ENCODE data around the gene ARHGAP1. TPM values are rescaled to one million over a fixed set of nuclear protein-coding genes. Genes with fewer than 3 reads are reported as not detected.

ARHGAP1 gene
- total RNA-seq, 1 donor from 2014 or later = 31.9 TPM

DNA sequence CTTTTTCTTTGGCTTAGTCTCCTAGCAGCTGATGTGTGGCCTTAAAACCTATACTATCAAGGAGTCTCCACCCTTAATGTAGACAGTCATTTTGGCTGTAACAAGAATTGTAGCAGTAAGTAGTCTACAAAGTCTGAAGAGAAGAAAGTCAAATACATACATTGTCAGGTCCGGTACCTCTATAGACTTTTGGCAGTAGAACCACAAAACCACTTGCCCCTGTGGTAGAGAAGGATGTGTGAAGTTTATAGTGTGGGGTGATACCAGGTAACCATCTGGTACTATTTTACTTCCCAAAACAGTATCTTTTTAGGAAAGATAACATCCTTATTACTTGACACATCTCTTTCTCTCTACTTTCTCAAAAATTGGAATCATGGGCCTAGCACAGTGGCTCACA, 67.9 kb downstream of the ARHGAP1 start:
- H3K4me1 Mint-ChIP-seq = no peaks in the 10 kb centered on the region
- no peaks in the 10 kb centered on the region for H3K36me3 Mint-ChIP-seq (ENCODE audit: low read depth)
- H3K4me3 Mint-ChIP-seq = no peak overlapping the region
- no peak overlapping the region for H3K27ac Mint-ChIP-seq (ENCODE audit: unreplicated experiment)
- DNase-seq (ENCODE audit: low read depth, low spot score) = no peak
- TF ChIP-seq, protein P1, sequence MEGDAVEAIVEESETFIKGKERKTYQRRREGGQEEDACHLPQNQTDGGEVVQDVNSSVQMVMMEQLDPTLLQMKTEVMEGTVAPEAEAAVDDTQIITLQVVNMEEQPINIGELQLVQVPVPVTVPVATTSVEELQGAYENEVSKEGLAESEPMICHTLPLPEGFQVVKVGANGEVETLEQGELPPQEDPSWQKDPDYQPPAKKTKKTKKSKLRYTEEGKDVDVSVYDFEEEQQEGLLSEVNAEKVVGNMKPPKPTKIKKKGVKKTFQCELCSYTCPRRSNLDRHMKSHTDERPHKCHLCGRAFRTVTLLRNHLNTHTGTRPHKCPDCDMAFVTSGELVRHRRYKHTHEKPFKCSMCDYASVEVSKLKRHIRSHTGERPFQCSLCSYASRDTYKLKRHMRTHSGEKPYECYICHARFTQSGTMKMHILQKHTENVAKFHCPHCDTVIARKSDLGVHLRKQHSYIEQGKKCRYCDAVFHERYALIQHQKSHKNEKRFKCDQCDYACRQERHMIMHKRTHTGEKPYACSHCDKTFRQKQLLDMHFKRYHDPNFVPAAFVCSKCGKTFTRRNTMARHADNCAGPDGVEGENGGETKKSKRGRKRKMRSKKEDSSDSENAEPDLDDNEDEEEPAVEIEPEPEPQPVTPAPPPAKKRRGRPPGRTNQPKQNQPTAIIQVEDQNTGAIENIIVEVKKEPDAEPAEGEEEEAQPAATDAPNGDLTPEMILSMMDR (conservative IDR thresholded peaks at IDR 0.05) = no peak
- H3K9me3 Mint-ChIP-seq = no peaks in the 10 kb centered on the region
- no peaks in the 10 kb centered on the region for H3K27me3 Mint-ChIP-seq (ENCODE audit: low read depth)

DNA sequence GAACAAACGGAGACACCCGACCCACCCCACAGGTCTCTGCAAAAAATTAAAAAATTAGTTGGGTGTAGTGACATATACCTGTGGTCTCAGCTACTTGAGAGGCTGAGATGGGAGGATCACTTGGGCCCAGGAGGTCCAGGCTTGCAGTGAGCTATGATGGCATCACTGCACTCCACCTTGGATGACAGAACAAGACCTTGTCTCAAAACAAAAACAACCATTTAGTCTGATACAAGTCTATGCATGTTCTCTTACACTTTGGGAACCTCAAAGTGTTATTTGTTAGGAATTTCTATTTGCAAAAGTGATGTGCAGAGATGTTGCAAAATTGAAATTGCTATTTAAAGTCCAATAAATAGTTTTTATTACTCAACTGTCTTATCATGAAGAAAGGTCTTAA, 68.7 kb downstream of the ARHGAP1 start:
- no peak overlapping the region for H3K4me3 Mint-ChIP-seq
- no peaks in the 10 kb centered on the region for H3K9me3 Mint-ChIP-seq
- H3K27me3 Mint-ChIP-seq (ENCODE audit: low read depth) = no peaks in the 10 kb centered on the region
- no peak for DNase-seq (ENCODE audit: low read depth, low spot score)
- TF ChIP-seq, protein P1 (conservative IDR thresholded peaks at IDR 0.05) = no peak
- H3K36me3 Mint-ChIP-seq (ENCODE audit: low read depth) = no peaks in the 10 kb centered on the region
- no peak overlapping the region for H3K27ac Mint-ChIP-seq (ENCODE audit: unreplicated experiment)
- no peaks in the 10 kb centered on the region for H3K4me1 Mint-ChIP-seq

DNA sequence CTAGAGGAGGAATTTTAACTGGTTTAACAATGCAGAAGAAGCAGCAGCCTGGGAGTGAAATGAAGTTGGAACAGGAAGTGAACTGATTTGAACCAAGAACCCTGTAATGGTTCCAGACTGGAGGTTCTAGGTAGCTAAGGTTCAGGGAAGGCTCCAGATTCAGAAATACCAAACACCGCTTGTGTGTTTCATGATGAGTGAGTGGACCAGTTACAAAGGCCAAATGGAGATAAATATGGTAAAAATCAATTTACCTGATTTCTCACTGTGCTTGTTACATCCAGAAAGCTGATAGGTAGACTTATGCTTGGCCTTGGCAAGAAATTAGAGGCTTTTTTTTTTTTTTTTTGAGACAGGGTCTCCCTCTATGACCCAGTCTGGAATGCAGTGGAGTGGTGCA, 70.2 kb downstream of the ARHGAP1 start:
- no peaks in the 10 kb centered on the region for H3K27me3 Mint-ChIP-seq (ENCODE audit: low read depth)
- H3K27ac Mint-ChIP-seq (ENCODE audit: unreplicated experiment) = no peak overlapping the region
- H3K4me3 Mint-ChIP-seq = no peak overlapping the region
- no peaks in the 10 kb centered on the region for H3K36me3 Mint-ChIP-seq (ENCODE audit: low read depth)
- no peaks in the 10 kb centered on the region for H3K4me1 Mint-ChIP-seq
- no peak for DNase-seq (ENCODE audit: low read depth, low spot score)
- TF ChIP-seq, protein P1 (conservative IDR thresholded peaks at IDR 0.05) = no peak
- no peaks in the 10 kb centered on the region for H3K9me3 Mint-ChIP-seq

DNA sequence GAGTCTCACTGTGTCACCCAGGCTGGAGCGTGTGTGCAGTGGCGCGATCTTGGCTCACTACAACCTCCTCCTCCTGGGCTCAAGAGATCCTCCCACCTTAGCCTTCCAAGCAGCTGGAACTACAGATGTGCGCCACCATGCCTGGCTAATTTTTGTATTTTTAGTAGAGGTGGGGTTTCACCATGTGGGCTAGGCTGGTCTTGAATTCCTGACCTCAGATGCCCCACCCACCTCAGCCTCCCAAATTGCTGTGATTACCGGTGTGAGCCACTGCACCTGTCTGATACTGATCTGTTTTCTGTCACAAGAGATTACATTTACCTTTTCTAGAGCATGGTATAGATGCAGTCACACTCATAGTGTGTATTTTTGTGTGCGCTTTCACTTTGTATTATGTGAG, 71.5 kb downstream of the ARHGAP1 start:
- Mint-ChIP-seq H3K9me3 (no peaks in the 10 kb centered on the region), H3K4me3 (no peak overlapping the region), H3K27ac (ENCODE audit: unreplicated experiment) (no peak overlapping the region), H3K4me1 (no peaks in the 10 kb centered on the region), H3K36me3 (ENCODE audit: low read depth) (no peaks in the 10 kb centered on the region), H3K27me3 (ENCODE audit: low read depth) (no peaks in the 10 kb centered on the region)
- TF ChIP-seq, protein P1 (conservative IDR thresholded peaks at IDR 0.05) = no peak
- no peak for DNase-seq (ENCODE audit: low read depth, low spot score)

Other genes with a start within 250 kb of the ARHGAP1 start
- 42.6 and 45.8 TPM in 2 replicates for gene AMBRA1, start 106.6 kb downstream of the ARHGAP1 start, total RNA-seq
- gene HARBI1, start 83.4 kb downstream of the ARHGAP1 start, total RNA-seq = 7.6 and 8.0 TPM in 2 replicates
- 51.3 and 51.9 TPM in 2 replicates for gene ATG13, start 83.1 kb downstream of the ARHGAP1 start, total RNA-seq
- gene ZNF408, start 412 bp upstream of the ARHGAP1 start, total RNA-seq = 13.7 and 15.3 TPM in 2 replicates
- gene F2, start 18.6 kb upstream of the ARHGAP1 start, total RNA-seq = not detected in 2 replicates
- 253 TPM in 2 replicates for gene CKAP5, start 145.7 kb upstream of the ARHGAP1 start, total RNA-seq
- 23.5 and 24.5 TPM in 2 replicates for gene LRP4, start 217.9 kb upstream of the ARHGAP1 start, total RNA-seq
- gene CSTPP1, start 236.1 kb upstream of the ARHGAP1 start, total RNA-seq = 58.5 and 60.1 TPM in 2 replicates

Measured in neural crest cell (in vitro differentiated cells).